ENCODE results near the gene NRP1. TPM values are rescaled to one million over a fixed set of nuclear protein-coding genes. Genes with fewer than 3 reads are reported as not detected.

The NRP1 gene
- polyA plus RNA-seq, 1 of the 3 experiments (the other 2 are of a cell fraction) = 129 TPM

DNA sequence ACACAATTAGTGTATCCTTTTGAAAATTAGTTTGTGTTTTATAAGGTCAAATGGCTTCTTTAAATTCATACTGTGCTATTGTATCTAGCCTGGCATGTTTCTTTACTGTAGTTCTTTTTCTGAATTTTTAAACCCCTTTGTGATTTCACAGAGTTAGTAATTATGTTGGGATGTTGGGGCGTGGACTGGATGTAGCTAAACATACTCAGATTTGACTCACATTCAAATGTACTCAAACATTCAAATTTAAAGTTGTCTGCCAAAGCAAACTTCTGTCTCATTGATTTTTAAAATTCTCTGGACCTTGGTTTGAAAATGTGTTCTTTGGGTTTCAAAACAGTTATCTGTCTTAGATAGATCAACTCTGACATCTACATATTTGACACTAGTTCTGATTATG is 7.2 kb upstream of the NRP1 start:
- no peaks in the 10 kb centered on the region for H4K20me1 ChIP-seq (ENCODE audit: insufficient read depth)
- peak overlapping the region; percentile 21; the same call in 1 of the 2 replicates for H3K9ac ChIP-seq
- no peaks in the 10 kb centered on the region for H3K9me2 ChIP-seq
- no peaks in the 10 kb centered on the region for H3K9me3 ChIP-seq
- H3K27ac ChIP-seq (ENCODE audit: low read depth in 2 of 2, low read length in 1 of 2) = peak overlapping the region in 1 of 2 experiments; percentile 57; a peak in 2 of 4 replicates
- H2AFZ ChIP-seq (ENCODE audit: low read depth) = peak overlapping the region; percentile 25; the same call in 1 of the 2 replicates
- no peak for DNase-seq
- H3K4me2 ChIP-seq = peak overlapping the region; percentile 64
- H3F3A ChIP-seq (replicated peaks; ENCODE audit: insufficient read depth) = peaks cover 21% of the 10 kb centered on the region
- no peak for TF ChIP-seq ELF1 (IDR thresholded peaks at IDR 0.05)
- TF ChIP-seq FOXJ3 (CRISPR knock-in tag; IDR thresholded peaks at IDR 0.05) = no peak
- TF ChIP-seq RFX5 (IDR thresholded peaks at IDR 0.05; ENCODE audit: low read length) = no peak
- TF ChIP-seq RCOR1 (IDR thresholded peaks at IDR 0.05; ENCODE audit: low read length) = no peak
- no peak for TF ChIP-seq MEF2A (IDR thresholded peaks at IDR 0.05; ENCODE audit: borderline replicate concordance, low read depth)
- TF ChIP-seq GATA2 (CRISPR knock-in tag; IDR thresholded peaks at IDR 0.05) = no peak
- TF ChIP-seq JUND (IDR thresholded peaks at IDR 0.05) = no peak
- TF ChIP-seq CHD2 (IDR thresholded peaks at IDR 0.05; ENCODE audit: low read length, partially characterized antibody) = no peak
- no peak for TF ChIP-seq TCF12 (IDR thresholded peaks at IDR 0.05)
- no peak for TF ChIP-seq EP300 (IDR thresholded peaks at IDR 0.05; ENCODE audit: borderline replicate concordance in 1 of 2, low read depth in 1 of 2, low read length in 1 of 2)
- TF ChIP-seq, protein P1, sequence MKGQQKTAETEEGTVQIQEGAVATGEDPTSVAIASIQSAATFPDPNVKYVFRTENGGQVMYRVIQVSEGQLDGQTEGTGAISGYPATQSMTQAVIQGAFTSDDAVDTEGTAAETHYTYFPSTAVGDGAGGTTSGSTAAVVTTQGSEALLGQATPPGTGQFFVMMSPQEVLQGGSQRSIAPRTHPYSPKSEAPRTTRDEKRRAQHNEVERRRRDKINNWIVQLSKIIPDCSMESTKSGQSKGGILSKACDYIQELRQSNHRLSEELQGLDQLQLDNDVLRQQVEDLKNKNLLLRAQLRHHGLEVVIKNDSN (IDR thresholded peaks at IDR 0.05; ENCODE audit: borderline replicate concordance, low read depth) = no peak
- TF ChIP-seq, protein P2, sequence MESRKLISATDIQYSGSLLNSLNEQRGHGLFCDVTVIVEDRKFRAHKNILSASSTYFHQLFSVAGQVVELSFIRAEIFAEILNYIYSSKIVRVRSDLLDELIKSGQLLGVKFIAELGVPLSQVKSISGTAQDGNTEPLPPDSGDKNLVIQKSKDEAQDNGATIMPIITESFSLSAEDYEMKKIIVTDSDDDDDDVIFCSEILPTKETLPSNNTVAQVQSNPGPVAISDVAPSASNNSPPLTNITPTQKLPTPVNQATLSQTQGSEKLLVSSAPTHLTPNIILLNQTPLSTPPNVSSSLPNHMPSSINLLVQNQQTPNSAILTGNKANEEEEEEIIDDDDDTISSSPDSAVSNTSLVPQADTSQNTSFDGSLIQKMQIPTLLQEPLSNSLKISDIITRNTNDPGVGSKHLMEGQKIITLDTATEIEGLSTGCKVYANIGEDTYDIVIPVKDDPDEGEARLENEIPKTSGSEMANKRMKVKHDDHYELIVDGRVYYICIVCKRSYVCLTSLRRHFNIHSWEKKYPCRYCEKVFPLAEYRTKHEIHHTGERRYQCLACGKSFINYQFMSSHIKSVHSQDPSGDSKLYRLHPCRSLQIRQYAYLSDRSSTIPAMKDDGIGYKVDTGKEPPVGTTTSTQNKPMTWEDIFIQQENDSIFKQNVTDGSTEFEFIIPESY (IDR thresholded peaks at IDR 0.05; ENCODE audit: borderline replicate concordance, low read depth) = no peak
- no peak for TF ChIP-seq TAF1 (IDR thresholded peaks at IDR 0.05; ENCODE audit: borderline replicate concordance, low read depth, low read length)
- TF ChIP-seq NRF1 (IDR thresholded peaks at IDR 0.05; ENCODE audit: low read depth, low read length) = no peak
- no peak for TF ChIP-seq RXRA (IDR thresholded peaks at IDR 0.05; ENCODE audit: borderline replicate concordance, low read depth)
- TF ChIP-seq, protein P3, sequence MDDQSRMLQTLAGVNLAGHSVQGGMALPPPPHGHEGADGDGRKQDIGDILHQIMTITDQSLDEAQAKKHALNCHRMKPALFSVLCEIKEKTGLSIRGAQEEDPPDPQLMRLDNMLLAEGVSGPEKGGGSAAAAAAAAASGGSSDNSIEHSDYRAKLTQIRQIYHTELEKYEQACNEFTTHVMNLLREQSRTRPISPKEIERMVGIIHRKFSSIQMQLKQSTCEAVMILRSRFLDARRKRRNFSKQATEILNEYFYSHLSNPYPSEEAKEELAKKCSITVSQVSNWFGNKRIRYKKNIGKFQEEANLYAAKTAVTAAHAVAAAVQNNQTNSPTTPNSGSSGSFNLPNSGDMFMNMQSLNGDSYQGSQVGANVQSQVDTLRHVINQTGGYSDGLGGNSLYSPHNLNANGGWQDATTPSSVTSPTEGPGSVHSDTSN (IDR thresholded peaks at IDR 0.05) = no peak
- TF ChIP-seq, protein P4, sequence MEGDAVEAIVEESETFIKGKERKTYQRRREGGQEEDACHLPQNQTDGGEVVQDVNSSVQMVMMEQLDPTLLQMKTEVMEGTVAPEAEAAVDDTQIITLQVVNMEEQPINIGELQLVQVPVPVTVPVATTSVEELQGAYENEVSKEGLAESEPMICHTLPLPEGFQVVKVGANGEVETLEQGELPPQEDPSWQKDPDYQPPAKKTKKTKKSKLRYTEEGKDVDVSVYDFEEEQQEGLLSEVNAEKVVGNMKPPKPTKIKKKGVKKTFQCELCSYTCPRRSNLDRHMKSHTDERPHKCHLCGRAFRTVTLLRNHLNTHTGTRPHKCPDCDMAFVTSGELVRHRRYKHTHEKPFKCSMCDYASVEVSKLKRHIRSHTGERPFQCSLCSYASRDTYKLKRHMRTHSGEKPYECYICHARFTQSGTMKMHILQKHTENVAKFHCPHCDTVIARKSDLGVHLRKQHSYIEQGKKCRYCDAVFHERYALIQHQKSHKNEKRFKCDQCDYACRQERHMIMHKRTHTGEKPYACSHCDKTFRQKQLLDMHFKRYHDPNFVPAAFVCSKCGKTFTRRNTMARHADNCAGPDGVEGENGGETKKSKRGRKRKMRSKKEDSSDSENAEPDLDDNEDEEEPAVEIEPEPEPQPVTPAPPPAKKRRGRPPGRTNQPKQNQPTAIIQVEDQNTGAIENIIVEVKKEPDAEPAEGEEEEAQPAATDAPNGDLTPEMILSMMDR (IDR thresholded peaks at IDR 0.05) = no peak
- TF ChIP-seq YY1 (IDR thresholded peaks at IDR 0.05; ENCODE audit: low read depth) = no peak
- H3K4me3 ChIP-seq (ENCODE audit: low read depth in 2 of 2, low read length in 1 of 2) = peak overlapping the region in 1 of 2 experiments; percentile 24; a peak in 2 of 4 replicates
- H3K27me3 ChIP-seq (ENCODE audit: insufficient read depth) = no peaks in the 10 kb centered on the region
- 0 out of 2 replicates have a peak, but pooled peaks cover 15% of the 10 kb centered on the region for H3K79me2 ChIP-seq (ENCODE audit: insufficient read depth)
- H3K4me1 ChIP-seq (ENCODE audit: control insufficient read depth in 1 of 2, insufficient read depth in 2 of 2, low read depth in 1 of 2, low read length in 1 of 2) = peaks cover 13 to 28% of the 10 kb centered on the region in 2 experiments
- CTCF ChIA-PET = interaction anchor here (1.5 to 2.0 kb wide), 2 partner anchors 148 to 554 kb away, joined by 3 to 5 read pairs; no protein-coding TSS in a partner anchor
- POLR2A ChIA-PET = no interaction called here
- H3K36me3 ChIP-seq (replicated peaks in 1 of 2; ENCODE audit: control insufficient read depth in 1 of 2, insufficient read depth in 2 of 2, low read length in 1 of 2) = no peaks in the 10 kb centered on the region
- WGBS (ENCODE audit: low lambda C conversion rate) = 85% methylated on average over 1 of the region's 1 CpG

Data from SK-N-SH (cell line).